ENCODE data around the gene TCF25.
"Not testable (repeated sequence)": the region's sequence is repeated elsewhere in the genome, so short reads cannot be mapped to it uniquely, and the experiment has no call there.

Gene TCF25

DNA sequence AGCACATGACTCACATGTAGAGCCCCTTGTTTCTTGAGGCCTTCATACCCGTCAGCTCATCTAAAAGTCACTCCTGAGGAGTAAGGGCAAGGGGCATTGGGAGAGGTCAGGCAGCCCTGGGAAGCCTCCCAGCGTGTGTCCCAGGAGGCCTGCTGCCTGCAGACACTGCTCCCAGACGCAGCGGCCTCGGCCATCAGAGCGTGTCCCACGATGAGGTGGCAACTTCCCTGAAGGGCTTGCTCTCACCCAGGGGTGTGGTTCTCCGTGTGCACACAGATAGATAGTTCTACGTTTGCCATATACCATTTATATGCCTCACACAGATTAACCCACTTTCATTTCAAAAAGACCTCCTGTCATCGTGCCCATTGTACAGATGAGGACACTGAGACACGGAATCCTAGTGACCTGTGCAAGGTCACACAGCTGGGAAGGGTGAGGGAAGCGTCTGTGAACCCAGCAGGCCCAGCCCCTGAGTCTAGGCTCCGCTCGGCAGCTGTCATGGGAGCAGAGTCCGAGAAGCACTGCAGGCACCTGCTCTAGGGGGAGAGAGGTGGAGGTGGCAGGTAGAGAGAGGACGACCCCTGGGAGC lies 58.0 kb downstream of the TCF25 start:
- H3K9ac ChIP-seq (ENCODE audit: insufficient read length) = no peak overlapping the region
- no peaks in the 10 kb centered on the region for H3K9me3 ChIP-seq (ENCODE audit: low read depth, low read length)
- no peak overlapping the region for H3K27ac ChIP-seq
- H3K36me3 ChIP-seq (ENCODE audit: insufficient read depth, low read length) = no peaks in the 10 kb centered on the region; the same call in 1 of the 2 replicates
- DNase-seq (ENCODE audit: low read depth, low spot score) = no peak
- H3K4me3 ChIP-seq = no peak overlapping the region
- no peak for TF ChIP-seq POLR2AphosphoS5 (IDR thresholded peaks at IDR 0.05; ENCODE audit: borderline replicate concordance, low read depth, low read length)
- TF ChIP-seq EZH2 (IDR thresholded peaks at IDR 0.05) = no peak
- no peak for TF ChIP-seq FOXP2 (optimal IDR thresholded peaks at IDR 0.05; ENCODE audit: control extremely low read depth, extremely low read length, insufficient read depth)

DNA sequence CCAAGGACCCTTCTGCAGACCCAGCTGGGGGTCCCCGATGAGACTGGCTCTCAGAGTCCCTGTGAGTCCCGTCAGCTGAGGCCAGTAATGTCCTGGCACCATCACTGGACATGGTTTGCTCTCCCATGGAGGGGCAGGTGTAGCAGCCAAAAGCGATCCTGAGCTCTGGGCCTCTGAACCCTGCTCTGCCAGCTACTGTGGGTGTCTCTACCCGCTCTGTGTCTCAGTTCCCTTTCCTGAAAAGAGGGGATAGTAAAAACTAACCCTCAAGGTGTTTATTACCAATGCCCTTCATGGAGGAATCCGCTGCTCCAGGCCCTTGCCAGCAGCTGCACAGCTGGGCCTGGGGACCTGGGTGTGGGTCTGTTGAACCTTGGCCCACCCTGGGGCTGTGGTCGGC lies 58.6 kb downstream of the TCF25 start:
- Histone ChIP-seq H3K9ac (ENCODE audit: insufficient read length) (no peak overlapping the region), H3K9me3 (ENCODE audit: low read depth, low read length) (no peaks in the 10 kb centered on the region), H3K36me3 (ENCODE audit: insufficient read depth, low read length) (no peaks in the 10 kb centered on the region; the same call in 1 of the 2 replicates), H3K4me3 (no peak overlapping the region), H3K27ac (no peak overlapping the region)
- no peak for DNase-seq (ENCODE audit: low read depth, low spot score)
- TF ChIP-seq POLR2AphosphoS5 (IDR thresholded peaks at IDR 0.05; ENCODE audit: borderline replicate concordance, low read depth, low read length) (no peak), EZH2 (IDR thresholded peaks at IDR 0.05) (no peak), FOXP2 (optimal IDR thresholded peaks at IDR 0.05; ENCODE audit: control extremely low read depth, extremely low read length, insufficient read depth) (no peak)

DNA sequence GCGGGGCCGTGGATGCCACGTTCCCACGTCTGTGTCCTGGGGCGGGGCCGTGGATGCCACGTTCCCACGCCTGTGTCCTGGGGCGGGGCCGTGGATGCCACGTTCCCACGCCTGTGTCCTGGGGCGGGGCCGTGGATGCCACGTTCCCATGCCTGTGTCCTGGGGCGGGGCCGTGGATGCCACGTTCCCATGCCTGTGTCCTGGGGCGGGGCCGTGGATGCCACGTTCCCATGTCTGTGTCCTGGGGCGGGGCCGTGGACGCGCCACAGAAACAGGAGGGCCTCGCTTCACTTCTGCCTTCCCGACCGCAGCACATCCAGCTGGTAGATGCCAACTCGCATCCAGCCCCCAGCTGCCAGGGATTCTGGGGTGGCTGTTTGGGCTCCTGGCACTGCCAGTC lies 60.6 kb downstream of the TCF25 start:
- H3K9ac ChIP-seq (ENCODE audit: insufficient read length); DNase-seq (ENCODE audit: low read depth, low spot score); H3K4me3 ChIP-seq; H3K9me3 ChIP-seq (ENCODE audit: low read depth, low read length); H3K36me3 ChIP-seq (ENCODE audit: insufficient read depth, low read length); H3K27ac ChIP-seq: not testable (repeated sequence)

DNA sequence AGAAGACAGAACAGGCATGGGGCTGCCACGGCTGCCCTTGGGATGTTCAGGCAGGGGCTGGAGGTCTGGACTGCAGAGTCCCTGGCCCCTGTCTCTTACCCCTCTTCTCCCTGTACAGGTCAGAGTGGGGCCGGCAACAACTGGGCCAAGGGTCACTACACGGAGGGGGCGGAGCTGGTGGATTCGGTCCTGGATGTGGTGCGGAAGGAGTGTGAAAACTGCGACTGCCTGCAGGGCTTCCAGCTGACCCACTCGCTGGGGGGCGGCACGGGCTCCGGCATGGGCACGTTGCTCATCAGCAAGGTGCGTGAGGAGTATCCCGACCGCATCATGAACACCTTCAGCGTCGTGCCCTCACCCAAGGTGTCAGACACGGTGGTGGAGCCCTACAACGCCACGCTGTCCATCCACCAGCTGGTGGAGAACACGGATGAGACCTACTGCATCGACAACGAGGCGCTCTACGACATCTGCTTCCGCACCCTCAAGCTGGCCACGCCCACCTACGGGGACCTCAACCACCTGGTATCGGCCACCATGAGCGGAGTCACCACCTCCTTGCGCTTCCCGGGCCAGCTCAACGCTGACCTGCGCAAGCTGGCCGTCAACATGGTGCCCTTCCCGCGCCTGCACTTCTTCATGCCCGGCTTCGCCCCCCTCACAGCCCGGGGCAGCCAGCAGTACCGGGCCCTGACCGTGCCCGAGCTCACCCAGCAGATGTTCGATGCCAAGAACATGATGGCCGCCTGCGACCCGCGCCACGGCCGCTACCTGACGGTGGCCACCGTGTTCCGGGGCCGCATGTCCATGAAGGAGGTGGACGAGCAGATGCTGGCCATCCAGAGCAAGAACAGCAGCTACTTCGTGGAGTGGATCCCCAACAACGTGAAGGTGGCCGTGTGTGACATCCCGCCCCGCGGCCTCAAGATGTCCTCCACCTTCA lies 61.5 kb downstream of the TCF25 start:
- no peak overlapping the region for H3K27ac ChIP-seq
- DNase-seq (ENCODE audit: low read depth, low spot score) = no peak
- no peak overlapping the region for H3K9ac ChIP-seq (ENCODE audit: insufficient read length)
- TF ChIP-seq FOXP2 (optimal IDR thresholded peaks at IDR 0.05; ENCODE audit: control extremely low read depth, extremely low read length, insufficient read depth) = no peak
- TF ChIP-seq POLR2AphosphoS5 (IDR thresholded peaks at IDR 0.05; ENCODE audit: borderline replicate concordance, low read depth, low read length) = no peak
- no peak for TF ChIP-seq EZH2 (IDR thresholded peaks at IDR 0.05)
- no peak overlapping the region for H3K4me3 ChIP-seq
- no peaks in the 10 kb centered on the region for H3K9me3 ChIP-seq (ENCODE audit: low read depth, low read length)
- H3K36me3 ChIP-seq (ENCODE audit: insufficient read depth, low read length) = no peaks in the 10 kb centered on the region; the same call in 1 of the 2 replicates

DNA sequence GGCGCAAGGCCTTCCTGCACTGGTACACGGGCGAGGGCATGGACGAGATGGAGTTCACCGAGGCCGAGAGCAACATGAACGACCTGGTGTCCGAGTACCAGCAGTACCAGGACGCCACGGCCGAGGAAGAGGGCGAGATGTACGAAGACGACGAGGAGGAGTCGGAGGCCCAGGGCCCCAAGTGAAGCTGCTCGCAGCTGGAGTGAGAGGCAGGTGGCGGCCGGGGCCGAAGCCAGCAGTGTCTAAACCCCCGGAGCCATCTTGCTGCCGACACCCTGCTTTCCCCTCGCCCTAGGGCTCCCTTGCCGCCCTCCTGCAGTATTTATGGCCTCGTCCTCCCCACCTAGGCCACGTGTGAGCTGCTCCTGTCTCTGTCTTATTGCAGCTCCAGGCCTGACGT lies 62.2 kb downstream of the TCF25 start:
- not testable (repeated sequence) for DNase-seq (ENCODE audit: low read depth, low spot score); H3K27ac ChIP-seq; H3K9ac ChIP-seq (ENCODE audit: insufficient read length); H3K36me3 ChIP-seq (ENCODE audit: insufficient read depth, low read length); H3K9me3 ChIP-seq (ENCODE audit: low read depth, low read length); H3K4me3 ChIP-seq

DNA sequence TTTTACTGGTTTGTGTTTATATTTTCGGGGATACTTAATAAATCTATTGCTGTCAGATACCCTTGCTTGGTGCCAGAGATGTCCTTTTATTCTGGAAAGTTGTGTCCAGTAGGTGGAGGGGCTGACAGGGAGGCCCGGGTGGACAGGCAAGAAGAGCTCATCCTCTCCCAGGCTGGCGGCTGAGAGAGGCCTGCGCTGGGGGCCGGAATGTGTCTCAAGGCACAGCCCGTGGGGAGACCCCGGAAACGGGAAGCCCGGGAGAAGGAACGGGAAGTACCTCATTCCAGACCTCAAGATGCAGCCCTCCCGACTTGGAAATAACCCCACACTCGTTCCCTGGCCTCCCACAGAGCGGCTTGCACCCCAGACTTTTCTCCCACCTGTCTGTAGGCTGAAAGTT lies 62.6 kb downstream of the TCF25 start:
- H3K4me3 ChIP-seq = no peak overlapping the region
- H3K9ac ChIP-seq (ENCODE audit: insufficient read length) = no peak overlapping the region
- TF ChIP-seq FOXP2 (optimal IDR thresholded peaks at IDR 0.05; ENCODE audit: control extremely low read depth, extremely low read length, insufficient read depth) (no peak), EZH2 (IDR thresholded peaks at IDR 0.05) (no peak), POLR2AphosphoS5 (IDR thresholded peaks at IDR 0.05; ENCODE audit: borderline replicate concordance, low read depth, low read length) (no peak)
- no peaks in the 10 kb centered on the region; the same call in 1 of the 2 replicates for H3K36me3 ChIP-seq (ENCODE audit: insufficient read depth, low read length)
- no peaks in the 10 kb centered on the region for H3K9me3 ChIP-seq (ENCODE audit: low read depth, low read length)
- DNase-seq (ENCODE audit: low read depth, low spot score) = no peak
- no peak overlapping the region for H3K27ac ChIP-seq

DNA sequence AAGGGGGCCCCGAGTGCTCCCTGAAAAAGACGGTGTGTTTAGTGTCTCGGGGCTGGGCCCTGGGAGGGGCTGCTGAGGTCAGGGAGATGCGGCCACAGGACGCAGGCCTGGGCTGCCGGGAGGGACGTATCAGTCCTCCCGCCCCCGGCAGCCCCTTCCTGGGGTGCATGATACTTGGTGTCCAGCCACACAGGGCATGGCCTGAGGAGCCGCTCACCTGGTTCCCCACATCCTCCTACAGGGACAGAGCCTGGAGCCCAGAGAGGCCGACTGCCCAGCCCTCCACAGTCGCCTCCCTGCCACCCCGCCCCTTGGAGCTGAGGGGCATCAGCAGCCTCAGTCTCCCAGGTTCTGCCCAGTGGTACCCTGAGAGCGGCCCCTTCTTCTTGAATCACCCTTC lies 63.1 kb downstream of the TCF25 start:
- Histone ChIP-seq H3K9me3 (ENCODE audit: low read depth, low read length) (no peaks in the 10 kb centered on the region), H3K4me3 (no peak overlapping the region), H3K27ac (no peak overlapping the region), H3K36me3 (ENCODE audit: insufficient read depth, low read length) (no peaks in the 10 kb centered on the region; the same call in 1 of the 2 replicates), H3K9ac (ENCODE audit: insufficient read length) (no peak overlapping the region)
- TF ChIP-seq EZH2 (IDR thresholded peaks at IDR 0.05) (no peak), FOXP2 (optimal IDR thresholded peaks at IDR 0.05; ENCODE audit: control extremely low read depth, extremely low read length, insufficient read depth) (no peak), POLR2AphosphoS5 (IDR thresholded peaks at IDR 0.05; ENCODE audit: borderline replicate concordance, low read depth, low read length) (no peak)
- no peak for DNase-seq (ENCODE audit: low read depth, low spot score)

DNA sequence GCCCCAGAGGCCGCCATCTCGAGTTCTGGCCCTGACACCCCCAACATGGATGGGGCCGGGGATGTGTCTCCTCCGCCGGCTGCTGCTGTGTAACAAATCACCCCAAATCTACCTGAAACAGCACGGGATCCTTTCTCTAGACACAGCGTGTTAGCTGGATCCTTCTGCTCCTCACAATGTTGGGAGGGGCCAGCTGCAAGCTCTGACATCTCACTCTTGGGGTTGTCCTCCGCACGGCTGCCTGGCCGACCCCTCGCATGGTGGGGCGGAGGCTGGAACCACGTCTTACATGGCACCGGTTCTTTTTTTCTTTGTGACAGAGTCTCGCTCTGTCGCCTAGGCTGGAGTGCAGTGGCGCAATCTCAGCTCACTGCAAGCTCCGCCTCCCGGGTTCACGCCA lies 63.6 kb downstream of the TCF25 start:
- H3K9ac ChIP-seq (ENCODE audit: insufficient read length) = no peak overlapping the region
- H3K4me3 ChIP-seq = no peak overlapping the region
- no peak overlapping the region for H3K27ac ChIP-seq
- H3K9me3 ChIP-seq (ENCODE audit: low read depth, low read length) = no peaks in the 10 kb centered on the region
- H3K36me3 ChIP-seq (ENCODE audit: insufficient read depth, low read length) = no peaks in the 10 kb centered on the region; the same call in 1 of the 2 replicates
- TF ChIP-seq POLR2AphosphoS5 (IDR thresholded peaks at IDR 0.05; ENCODE audit: borderline replicate concordance, low read depth, low read length) (no peak), FOXP2 (optimal IDR thresholded peaks at IDR 0.05; ENCODE audit: control extremely low read depth, extremely low read length, insufficient read depth) (no peak), EZH2 (IDR thresholded peaks at IDR 0.05) (no peak)
- DNase-seq (ENCODE audit: low read depth, low spot score) = no peak

Measured in SK-N-MC (cell line).